KOPT-K1 (cell line): Measurements from ENCODE around the gene HMGN2.

ENCODE experiments used
- H3K27ac ChIP-seq: fragments of 200-600 bp; sonication (generic); 2 replicates; pipeline ENCODE4 v1.5.1; 2016; ENCODE audit warnings: antibody characterized with exemption, mild to moderate bottlenecking, low read depth, low read length; ENCODE audit not compliant: poor library complexity, severe bottlenecking
- H3K36me3 ChIP-seq: fragments of 200-600 bp; sonication (generic); 2 replicates; pipeline ENCODE4 v1.5.1; 2017; ENCODE audit warnings: antibody characterized with exemption, mild to moderate bottlenecking, low read length, moderate library complexity; ENCODE audit not compliant: insufficient read depth
- H3K9me3 ChIP-seq: fragments of 200-600 bp; sonication (generic); 2 replicates; pipeline ENCODE4 v1.5.1; 2017; ENCODE audit warnings: antibody characterized with exemption, low read length, mild to moderate bottlenecking; ENCODE audit not compliant: insufficient read depth, poor library complexity, severe bottlenecking

HMGN2 gene

DNA sequence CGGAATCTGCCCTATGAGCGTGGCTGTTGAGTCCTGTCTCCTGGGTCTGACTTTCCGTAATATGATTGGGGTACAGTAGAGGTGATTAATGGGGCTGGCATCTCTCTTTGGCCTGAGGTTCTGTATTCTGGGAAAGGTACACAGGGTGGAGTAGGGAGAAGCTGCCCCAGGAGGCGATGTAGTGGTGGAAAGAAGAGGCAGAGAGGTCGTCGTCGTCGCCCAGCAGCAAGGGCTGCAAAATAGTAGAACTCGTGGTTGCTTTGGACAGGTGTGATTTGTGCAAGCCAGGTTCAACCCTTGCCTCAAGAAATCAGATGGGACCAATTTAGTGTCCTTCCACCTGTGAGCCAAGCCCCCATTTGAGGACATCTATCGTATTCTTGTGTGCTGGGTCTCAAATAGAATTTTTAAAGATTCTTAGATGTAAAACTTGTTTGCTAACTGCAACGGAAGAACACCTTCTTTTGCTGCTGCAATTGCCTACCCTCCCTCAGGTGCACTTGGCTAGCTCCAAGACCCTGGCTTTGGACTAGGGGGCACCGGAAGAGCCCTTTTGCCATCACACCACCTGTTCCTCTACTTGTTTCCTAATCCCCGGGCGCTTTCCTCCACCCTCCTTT is 1.3 kb upstream of the HMGN2 start:
- Histone ChIP-seq H3K9me3 (no peaks in the 10 kb centered on the region), H3K27ac (peak overlapping the region; percentile 100), H3K36me3 (peaks cover 63% of the 10 kb centered on the region)

DNA sequence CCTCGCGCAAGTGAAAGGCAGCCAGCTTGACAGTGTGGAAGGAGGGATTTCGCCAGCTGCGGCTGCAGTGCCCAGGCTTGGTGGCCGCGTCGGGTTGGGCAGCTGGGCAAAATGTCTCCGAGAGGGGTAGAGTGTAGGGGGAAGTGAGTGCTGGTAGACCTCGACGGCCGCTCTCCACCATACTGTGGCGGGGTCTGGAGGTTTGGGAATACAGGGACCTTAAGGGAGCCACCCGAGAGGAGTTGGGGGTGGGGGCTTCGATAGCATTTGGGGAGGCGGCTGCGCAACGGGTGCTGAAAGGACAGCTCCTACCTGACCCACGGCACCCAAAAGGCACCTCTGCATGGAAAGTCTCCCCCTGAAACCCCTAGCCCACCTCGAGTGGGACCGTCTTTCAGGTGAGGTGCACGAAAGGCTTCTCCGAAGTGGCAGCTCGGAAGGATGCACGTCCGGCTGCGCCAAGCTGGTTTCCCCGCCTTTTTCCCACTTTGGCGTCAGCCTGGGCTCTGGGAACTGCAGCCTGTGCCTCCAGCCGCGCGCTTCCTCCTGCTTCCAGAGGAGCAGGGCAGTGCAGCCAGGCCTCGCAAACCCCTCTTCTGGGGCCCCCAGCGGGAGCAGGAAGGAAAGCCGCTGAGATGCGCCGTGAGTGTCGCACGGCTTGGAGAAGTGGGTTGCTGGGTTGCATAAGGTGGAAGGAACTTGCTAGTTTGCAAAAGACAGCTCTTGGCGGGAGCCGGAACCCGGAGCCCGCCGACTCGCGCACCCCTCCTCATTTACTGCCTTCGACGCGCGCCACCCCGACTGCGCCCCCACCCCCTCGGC is 531 bp upstream of the HMGN2 start:
- H3K27ac ChIP-seq: peak overlapping the region; percentile 100
- H3K36me3 ChIP-seq: peaks cover 63% of the 10 kb centered on the region
- no peaks in the 10 kb centered on the region for H3K9me3 ChIP-seq

- no peaks in the 10 kb centered on the region for H3K9me3 ChIP-seq
- H3K27ac ChIP-seq: peak overlapping the region; percentile 100
- H3K36me3 ChIP-seq: peaks cover 63% of the 10 kb centered on the region
Measured at GRCh38 chr1:26472901-26473845, 933 bp downstream of the HMGN2 start.

- H3K27ac ChIP-seq: no peak overlapping the region
- peaks cover 61% of the 10 kb centered on the region for H3K36me3 ChIP-seq
- no peaks in the 10 kb centered on the region for H3K9me3 ChIP-seq
Measured at GRCh38 chr1:26474818-26475217, 2.6 kb downstream of the HMGN2 start.

DNA sequence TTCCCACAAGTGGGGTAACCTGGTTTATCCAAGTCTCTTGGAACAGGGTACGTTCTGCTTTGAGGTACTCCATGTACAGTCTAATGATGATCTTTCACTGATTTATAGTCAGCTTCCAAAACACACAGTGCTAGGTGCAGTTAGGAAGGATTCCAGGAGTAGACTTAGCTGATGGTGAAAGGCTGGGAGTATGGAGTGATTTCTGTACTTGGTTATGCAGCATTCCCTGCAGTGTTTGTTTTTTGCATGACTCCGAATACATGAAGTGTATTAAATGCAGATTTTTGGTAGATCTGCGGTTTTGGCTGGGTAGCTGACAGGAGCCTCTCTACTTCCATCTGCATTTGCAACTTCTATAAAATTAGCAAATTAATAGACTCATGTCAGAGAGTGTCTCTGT is 3.7 kb downstream of the HMGN2 start:
- no peaks in the 10 kb centered on the region for H3K9me3 ChIP-seq
- no peak overlapping the region for H3K27ac ChIP-seq
- peaks cover 67% of the 10 kb centered on the region for H3K36me3 ChIP-seq

- Histone ChIP-seq H3K27ac (no peak overlapping the region), H3K36me3 (peaks cover 67% of the 10 kb centered on the region)
Measured at GRCh38 chr1:26476958-26477357, 4.7 kb downstream of the HMGN2 start.

DNA sequence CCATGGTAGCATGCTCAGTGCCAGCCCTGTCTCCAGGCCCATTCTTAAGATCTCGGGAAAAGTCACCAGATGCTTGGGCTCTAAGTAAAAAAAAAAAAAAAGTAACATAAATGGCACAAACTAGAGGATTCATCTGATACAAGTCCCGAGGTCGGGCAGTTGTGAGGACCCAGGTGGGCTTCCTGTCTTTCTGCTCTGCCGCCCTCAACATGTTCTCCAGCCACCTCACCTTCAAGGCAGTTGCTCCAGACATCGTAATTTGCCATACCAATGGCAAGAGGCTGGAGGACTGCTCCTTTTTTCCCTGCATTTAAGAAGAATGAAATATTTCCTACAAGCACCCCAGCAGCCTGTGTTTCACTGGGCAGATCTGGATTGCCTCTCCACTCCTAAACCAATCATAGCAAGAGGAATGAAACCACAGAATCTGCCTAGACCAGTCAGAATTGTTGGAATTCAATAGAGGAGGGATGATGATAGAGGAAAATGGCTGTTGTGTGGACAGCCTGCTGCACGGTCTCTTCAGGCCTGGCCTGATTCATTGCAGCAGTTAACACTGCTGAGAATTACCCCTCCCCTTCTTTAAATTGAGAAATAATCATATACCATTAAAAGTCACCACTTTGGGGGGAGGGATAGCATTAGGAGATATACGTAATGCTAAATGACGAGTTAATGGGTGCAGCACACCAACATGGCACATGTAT is 5.4 kb downstream of the HMGN2 start:
- no peaks in the 10 kb centered on the region for H3K9me3 ChIP-seq
- no peak overlapping the region for H3K27ac ChIP-seq
- H3K36me3 ChIP-seq: peaks cover 67% of the 10 kb centered on the region

More at GRCh38 chr1:26476958-26477357, 4.7 kb downstream of the HMGN2 start:
- H3K9me3 ChIP-seq: no peaks in the 10 kb centered on the region

GRCh38 chr1:26478159-26478558 is 5.9 kb downstream of the HMGN2 start:
- H3K27ac ChIP-seq: no peak overlapping the region
- no peaks in the 10 kb centered on the region for H3K9me3 ChIP-seq
- peaks cover 65% of the 10 kb centered on the region for H3K36me3 ChIP-seq

DNA sequence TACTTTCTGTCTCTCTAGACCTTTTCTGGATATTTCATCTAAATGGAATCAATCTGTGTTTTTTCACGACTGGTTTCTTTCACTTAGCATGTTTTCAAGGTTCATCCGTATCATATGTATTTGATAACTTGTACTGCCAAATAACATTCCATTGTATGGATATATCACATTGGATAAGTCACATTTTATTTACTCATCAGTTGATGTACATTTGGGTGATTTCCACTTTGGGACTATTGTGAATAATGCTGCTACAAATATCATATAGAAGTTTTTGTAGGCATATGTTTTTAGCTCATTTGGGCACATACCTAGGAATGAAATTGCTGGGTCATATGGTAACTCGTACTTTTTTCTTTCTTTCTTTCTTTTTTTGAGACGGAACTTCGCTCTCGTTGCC is 6.7 kb downstream of the HMGN2 start:
- Histone ChIP-seq H3K27ac (no peak overlapping the region), H3K36me3 (peaks cover 57% of the 10 kb centered on the region), H3K9me3 (no peaks in the 10 kb centered on the region)

DNA sequence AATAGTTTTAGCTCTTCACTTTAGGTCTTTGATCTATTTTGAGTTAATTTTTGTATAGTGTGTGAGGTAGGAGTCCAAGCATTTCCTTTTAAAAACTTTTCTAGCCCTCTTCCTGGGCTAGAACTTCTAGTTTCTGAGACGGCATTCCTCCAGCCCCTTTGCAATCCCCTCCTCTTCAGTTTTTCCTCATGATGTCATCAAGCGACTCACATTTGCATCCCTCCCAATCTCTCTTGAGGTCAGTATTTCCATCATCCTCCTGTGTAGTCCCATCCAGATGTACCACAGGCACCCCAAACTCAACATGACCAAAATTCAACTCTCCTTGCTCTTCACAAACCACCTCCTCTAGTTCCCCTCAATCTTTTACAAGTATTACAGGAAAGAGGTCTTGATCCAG is 10.7 kb downstream of the HMGN2 start:
- Histone ChIP-seq H3K9me3 (no peaks in the 10 kb centered on the region), H3K27ac (no peak overlapping the region), H3K36me3 (peaks cover 23% of the 10 kb centered on the region)

DNA sequence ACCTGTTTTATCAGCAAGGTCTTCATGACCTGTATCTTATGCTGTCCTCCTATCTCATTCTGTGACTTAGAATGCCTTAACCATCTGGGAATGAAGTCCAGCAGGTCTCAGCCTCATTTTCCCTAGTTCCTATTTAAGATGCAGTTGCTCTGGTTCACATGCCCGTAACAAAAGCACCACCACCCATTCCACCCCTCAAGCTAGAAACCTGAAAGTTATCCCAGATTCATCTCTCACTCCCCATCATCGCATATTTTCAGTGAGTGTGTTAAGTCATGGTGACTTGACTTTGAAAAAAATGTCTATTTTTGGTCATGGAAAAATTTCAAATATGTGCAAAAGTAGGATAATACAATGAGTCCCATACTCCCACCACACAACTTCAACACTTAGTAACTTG is 11.7 kb downstream of the HMGN2 start:
- no peaks in the 10 kb centered on the region for H3K9me3 ChIP-seq
- no peak overlapping the region for H3K27ac ChIP-seq
- H3K36me3 ChIP-seq: peaks cover 15% of the 10 kb centered on the region

DNA sequence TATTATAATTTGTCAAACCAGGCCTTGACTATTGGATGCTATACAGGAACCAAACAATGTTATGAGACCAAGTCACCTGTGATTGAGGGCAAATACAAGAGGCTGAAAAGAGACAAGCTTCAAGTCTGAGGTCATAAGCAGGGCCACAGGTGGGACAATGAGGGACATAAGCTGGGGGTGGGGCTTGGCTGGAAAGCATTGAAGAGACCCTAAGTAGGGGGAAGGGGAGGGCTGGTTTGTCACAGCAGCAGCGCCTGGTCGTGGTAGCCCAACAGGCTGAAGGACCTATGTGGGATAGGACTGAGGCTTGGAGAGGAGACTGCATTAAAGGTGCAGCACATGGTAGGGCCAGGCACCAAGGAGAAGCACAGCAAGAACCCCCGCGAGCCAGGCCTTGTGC is 17.9 kb downstream of the HMGN2 start:
- Histone ChIP-seq H3K36me3 (no peaks in the 10 kb centered on the region), H3K27ac (no peak overlapping the region), H3K9me3 (no peaks in the 10 kb centered on the region)

DNA sequence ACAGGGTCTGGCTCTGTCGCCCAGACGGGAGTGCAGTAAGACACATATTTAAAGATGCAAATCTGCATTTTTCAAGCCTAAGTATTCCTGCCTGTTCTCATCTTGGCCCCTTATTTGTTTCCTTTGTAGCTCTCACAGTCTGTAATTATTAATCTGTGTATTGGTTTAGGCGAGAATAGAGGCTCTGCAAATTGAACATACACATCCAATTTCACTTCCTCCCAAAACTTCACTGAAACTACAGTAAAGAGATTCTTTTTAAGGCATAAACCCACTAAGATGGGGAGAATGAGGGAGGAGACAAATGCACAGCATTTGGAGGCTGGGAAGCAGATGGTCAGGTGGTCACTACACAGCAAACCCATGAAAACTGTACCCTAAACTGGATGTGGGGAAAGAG is 21.0 kb downstream of the HMGN2 start:
- no peaks in the 10 kb centered on the region for H3K36me3 ChIP-seq
- no peak overlapping the region for H3K27ac ChIP-seq
- H3K9me3 ChIP-seq: no peaks in the 10 kb centered on the region

- Histone ChIP-seq H3K9me3 (no peaks in the 10 kb centered on the region), H3K36me3 (no peaks in the 10 kb centered on the region), H3K27ac (no peak overlapping the region)
Measured at GRCh38 chr1:26493938-26494337, 21.7 kb downstream of the HMGN2 start.
